GM12878 (cell line): ENCODE results near the gene COL25A1.

ENCODE experiments used
- EZH2 ChIP-seq: IDR thresholded peaks from 2 replicates; pipeline ENCODE4 v1.6.1; 2012; ENCODE audit warnings: low read depth, mild to moderate bottlenecking, control low read depth, inconsistent platforms, low read length, borderline replicate concordance; ENCODE audit not compliant: control insufficient read depth
- MEF2A ChIP-seq: IDR thresholded peaks from 2 replicates; pipeline ENCODE4 v1.6.1; 2011; ENCODE audit warnings: low read depth, mild to moderate bottlenecking, low read length, moderate library complexity; ENCODE audit not compliant: insufficient read depth
- NRF1 ChIP-seq: conservative IDR thresholded peaks from 2 replicates; pipeline ENCODE4 v1.6.1; 2011; ENCODE audit warnings: mild to moderate bottlenecking, low read depth, low read length, improper control_type of control experiment
- POLR2AphosphoS5 ChIP-seq: IDR thresholded peaks from 2 replicates; pipeline ENCODE4 v1.6.1; 2011; ENCODE audit warnings: mild to moderate bottlenecking, low read length, inconsistent platforms
- RCOR1 ChIP-seq: conservative IDR thresholded peaks from 2 replicates; pipeline ENCODE4 v1.6.1; 2012; ENCODE audit warnings: low read depth, low read length, improper control_type of control experiment
- SMC3 ChIP-seq: IDR thresholded peaks from 2 replicates; pipeline ENCODE4 v1.6.1; 2011; ENCODE audit warnings: low read length, improper control_type of control experiment, borderline replicate concordance
- SPI1 ChIP-seq: IDR thresholded peaks from 2 replicates; pipeline ENCODE4 v1.6.1; 2011; ENCODE audit warnings: low read depth, mild to moderate bottlenecking, low read length, moderate library complexity, borderline replicate concordance; ENCODE audit not compliant: insufficient read depth
- YY1 ChIP-seq: IDR thresholded peaks from 2 replicates; pipeline ENCODE4 v1.6.1; 2011; ENCODE audit warnings: low read depth, mild to moderate bottlenecking, low read length
- ZNF384 ChIP-seq: IDR thresholded peaks from 2 replicates; pipeline ENCODE4 v1.6.1; 2012; ENCODE audit warnings: low read depth, mild to moderate bottlenecking, low read length, improper control_type of control experiment, borderline replicate concordance
- TF ChIP-seq, protein P1 (sequence below): IDR thresholded peaks from 2 replicates; pipeline ENCODE4 v1.6.1; 2011; ENCODE audit warnings: mild to moderate bottlenecking, low read depth, low read length, moderate library complexity; ENCODE audit not compliant: insufficient replicate concordance
- TF ChIP-seq, protein P2 (sequence below): IDR thresholded peaks from 2 replicates; pipeline ENCODE4 v1.6.1; 2012; ENCODE audit warnings: low read depth, low read length, improper control_type of control experiment
- TF ChIP-seq, protein P3 (sequence below), 3 experiments: IDR thresholded peaks in 2 of 3; conservative IDR thresholded peaks in 1 of 3; 2 replicates each; pipeline ENCODE4 v1.5.1; 2011; ENCODE audit warnings: low read depth in 3 of 3, low read length in 3 of 3, mild to moderate bottlenecking in 3 of 3, control low read depth in 2 of 3, moderate library complexity in 2 of 3, inconsistent platforms in 1 of 3, mixed read lengths in 1 of 3; ENCODE audit not compliant: control insufficient read depth in 2 of 3, insufficient read depth in 1 of 3; ENCODE audit errors: extremely low read depth in 1 of 3
- TF ChIP-seq, protein P4 (sequence below): fragments of 450-650 bp; formaldehyde crosslinking; IDR thresholded peaks from 2 replicates; pipeline ENCODE4 v1.4.0; 2022; ENCODE audit warnings: mild to moderate bottlenecking, moderate library complexity
- TF ChIP-seq, protein P5 (sequence below): fragments of 150-350 bp; IDR thresholded peaks from 2 replicates; pipeline ENCODE4 v1.6.1; 2014; ENCODE audit warnings: mild to moderate bottlenecking, low read depth, low read length

DNA sequence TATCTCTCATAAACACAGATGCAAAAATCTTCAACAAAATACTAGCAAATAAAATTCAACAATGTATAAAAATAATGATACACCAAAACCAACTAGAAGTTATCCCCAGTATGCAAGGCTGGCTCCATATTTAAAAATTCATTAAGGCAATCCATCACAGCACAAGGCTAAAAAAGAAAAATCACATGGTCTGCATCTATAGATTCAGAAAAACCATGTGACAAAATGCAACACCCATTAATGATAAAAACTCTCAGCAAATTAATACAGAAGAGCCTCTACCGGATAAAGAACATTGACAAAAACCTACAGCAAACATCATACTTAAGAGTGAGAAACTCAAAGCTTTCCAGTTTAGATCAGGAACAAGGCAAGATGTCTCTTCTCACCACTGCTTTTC, 182.6 kb downstream of the COL25A1 start:
- TF ChIP-seq ZNF384: no peak
- no peak for TF ChIP-seq MEF2A
- TF ChIP-seq, protein P1, sequence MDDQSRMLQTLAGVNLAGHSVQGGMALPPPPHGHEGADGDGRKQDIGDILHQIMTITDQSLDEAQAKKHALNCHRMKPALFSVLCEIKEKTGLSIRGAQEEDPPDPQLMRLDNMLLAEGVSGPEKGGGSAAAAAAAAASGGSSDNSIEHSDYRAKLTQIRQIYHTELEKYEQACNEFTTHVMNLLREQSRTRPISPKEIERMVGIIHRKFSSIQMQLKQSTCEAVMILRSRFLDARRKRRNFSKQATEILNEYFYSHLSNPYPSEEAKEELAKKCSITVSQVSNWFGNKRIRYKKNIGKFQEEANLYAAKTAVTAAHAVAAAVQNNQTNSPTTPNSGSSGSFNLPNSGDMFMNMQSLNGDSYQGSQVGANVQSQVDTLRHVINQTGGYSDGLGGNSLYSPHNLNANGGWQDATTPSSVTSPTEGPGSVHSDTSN: no peak
- no peak for TF ChIP-seq YY1
- TF ChIP-seq, protein P2, sequence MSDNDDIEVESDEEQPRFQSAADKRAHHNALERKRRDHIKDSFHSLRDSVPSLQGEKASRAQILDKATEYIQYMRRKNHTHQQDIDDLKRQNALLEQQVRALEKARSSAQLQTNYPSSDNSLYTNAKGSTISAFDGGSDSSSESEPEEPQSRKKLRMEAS: no peak
- no peak for TF ChIP-seq RCOR1
- TF ChIP-seq, protein P3, sequence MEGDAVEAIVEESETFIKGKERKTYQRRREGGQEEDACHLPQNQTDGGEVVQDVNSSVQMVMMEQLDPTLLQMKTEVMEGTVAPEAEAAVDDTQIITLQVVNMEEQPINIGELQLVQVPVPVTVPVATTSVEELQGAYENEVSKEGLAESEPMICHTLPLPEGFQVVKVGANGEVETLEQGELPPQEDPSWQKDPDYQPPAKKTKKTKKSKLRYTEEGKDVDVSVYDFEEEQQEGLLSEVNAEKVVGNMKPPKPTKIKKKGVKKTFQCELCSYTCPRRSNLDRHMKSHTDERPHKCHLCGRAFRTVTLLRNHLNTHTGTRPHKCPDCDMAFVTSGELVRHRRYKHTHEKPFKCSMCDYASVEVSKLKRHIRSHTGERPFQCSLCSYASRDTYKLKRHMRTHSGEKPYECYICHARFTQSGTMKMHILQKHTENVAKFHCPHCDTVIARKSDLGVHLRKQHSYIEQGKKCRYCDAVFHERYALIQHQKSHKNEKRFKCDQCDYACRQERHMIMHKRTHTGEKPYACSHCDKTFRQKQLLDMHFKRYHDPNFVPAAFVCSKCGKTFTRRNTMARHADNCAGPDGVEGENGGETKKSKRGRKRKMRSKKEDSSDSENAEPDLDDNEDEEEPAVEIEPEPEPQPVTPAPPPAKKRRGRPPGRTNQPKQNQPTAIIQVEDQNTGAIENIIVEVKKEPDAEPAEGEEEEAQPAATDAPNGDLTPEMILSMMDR (IDR thresholded peaks at IDR 0.05 in 2 of 3, conservative IDR thresholded peaks at IDR 0.05 in 1 of 3; ENCODE audit: control insufficient read depth in 2 of 3, extremely low read depth in 1 of 3, insufficient read depth in 1 of 3, low read depth in 3 of 3, low read length in 3 of 3): no peak
- TF ChIP-seq NRF1: no peak
- no peak for TF ChIP-seq EZH2
- TF ChIP-seq, protein P4, sequence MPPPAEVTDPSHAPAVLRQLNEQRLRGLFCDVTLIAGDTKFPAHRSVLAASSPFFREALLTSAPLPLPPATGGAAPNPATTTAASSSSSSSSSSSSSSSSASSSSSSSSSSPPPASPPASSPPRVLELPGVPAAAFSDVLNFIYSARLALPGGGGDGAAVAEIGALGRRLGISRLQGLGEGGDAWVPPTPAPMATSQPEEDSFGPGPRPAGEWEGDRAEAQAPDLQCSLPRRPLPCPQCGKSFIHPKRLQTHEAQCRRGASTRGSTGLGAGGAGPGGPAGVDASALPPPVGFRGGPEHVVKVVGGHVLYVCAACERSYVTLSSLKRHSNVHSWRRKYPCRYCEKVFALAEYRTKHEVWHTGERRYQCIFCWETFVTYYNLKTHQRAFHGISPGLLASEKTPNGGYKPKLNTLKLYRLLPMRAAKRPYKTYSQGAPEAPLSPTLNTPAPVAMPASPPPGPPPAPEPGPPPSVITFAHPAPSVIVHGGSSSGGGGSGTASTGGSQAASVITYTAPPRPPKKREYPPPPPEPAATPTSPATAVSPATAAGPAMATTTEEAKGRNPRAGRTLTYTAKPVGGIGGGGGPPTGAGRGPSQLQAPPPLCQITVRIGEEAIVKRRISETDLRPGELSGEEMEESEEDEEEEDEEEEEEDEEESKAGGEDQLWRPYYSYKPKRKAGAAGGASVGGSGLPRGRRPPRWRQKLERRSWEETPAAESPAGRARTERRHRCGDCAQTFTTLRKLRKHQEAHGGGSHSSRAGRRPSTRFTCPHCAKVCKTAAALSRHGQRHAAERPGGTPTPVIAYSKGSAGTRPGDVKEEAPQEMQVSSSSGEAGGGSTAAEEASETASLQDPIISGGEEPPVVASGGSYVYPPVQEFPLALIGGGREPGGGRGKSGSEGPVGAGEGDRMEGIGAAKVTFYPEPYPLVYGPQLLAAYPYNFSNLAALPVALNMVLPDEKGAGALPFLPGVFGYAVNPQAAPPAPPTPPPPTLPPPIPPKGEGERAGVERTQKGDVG (CRISPR knock-in tag): no peak
- no peak for TF ChIP-seq SMC3
- no peak for TF ChIP-seq SPI1
- TF ChIP-seq, protein P5, sequence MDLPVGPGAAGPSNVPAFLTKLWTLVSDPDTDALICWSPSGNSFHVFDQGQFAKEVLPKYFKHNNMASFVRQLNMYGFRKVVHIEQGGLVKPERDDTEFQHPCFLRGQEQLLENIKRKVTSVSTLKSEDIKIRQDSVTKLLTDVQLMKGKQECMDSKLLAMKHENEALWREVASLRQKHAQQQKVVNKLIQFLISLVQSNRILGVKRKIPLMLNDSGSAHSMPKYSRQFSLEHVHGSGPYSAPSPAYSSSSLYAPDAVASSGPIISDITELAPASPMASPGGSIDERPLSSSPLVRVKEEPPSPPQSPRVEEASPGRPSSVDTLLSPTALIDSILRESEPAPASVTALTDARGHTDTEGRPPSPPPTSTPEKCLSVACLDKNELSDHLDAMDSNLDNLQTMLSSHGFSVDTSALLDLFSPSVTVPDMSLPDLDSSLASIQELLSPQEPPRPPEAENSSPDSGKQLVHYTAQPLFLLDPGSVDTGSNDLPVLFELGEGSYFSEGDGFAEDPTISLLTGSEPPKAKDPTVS: no peak
- TF ChIP-seq POLR2AphosphoS5: no peak
